OCI-M1 (cell line): ENCODE results near the gene HTR4.
A peak's percentile ranks its signal among the peaks of the same experiment; 100 is the strongest.

ENCODE experiments used
- DNase-seq: peaks from one replicate; lab custom pipeline; 2025; lab: John Stamatoyannopoulos, UW

HTR4 gene

GRCh38 chr5:148607406-148607805 is 46.9 kb downstream of the HTR4 start:
- DNase-seq: no peak

GRCh38 chr5:148606296-148606695 is 48.0 kb downstream of the HTR4 start:
- no peak for DNase-seq

GRCh38 chr5:148599187-148599586 is 55.1 kb downstream of the HTR4 start:
- DNase-seq: no peak

- DNase-seq: no peak
These were observed 58.6 kb downstream of the HTR4 start for GRCh38 chr5:148595697-148596096.

GRCh38 chr5:148586796-148587195 is 67.5 kb downstream of the HTR4 start:
- no peak for DNase-seq

GRCh38 chr5:148585988-148586387 is 68.3 kb downstream of the HTR4 start:
- no peak for DNase-seq

- DNase-seq: no peak
These were observed 70.2 kb downstream of the HTR4 start for GRCh38 chr5:148584103-148584502.

GRCh38 chr5:148583421-148583965 is 70.8 kb downstream of the HTR4 start:
- no peak for DNase-seq

GRCh38 chr5:148574167-148574566 is 80.2 kb downstream of the HTR4 start:
- DNase-seq: no peak

GRCh38 chr5:148573374-148573773 is 81.0 kb downstream of the HTR4 start:
- DNase-seq: no peak

GRCh38 chr5:148569948-148570347 is 84.4 kb downstream of the HTR4 start:
- DNase-seq: peak; percentile 4

GRCh38 chr5:148565148-148565547 is 89.2 kb downstream of the HTR4 start:
- no peak for DNase-seq

- DNase-seq: no peak
These were observed 91.3 kb downstream of the HTR4 start for GRCh38 chr5:148563021-148563420.

GRCh38 chr5:148561801-148562311 is 92.5 kb downstream of the HTR4 start:
- no peak for DNase-seq

- DNase-seq: no peak
These were observed 94.9 kb downstream of the HTR4 start for GRCh38 chr5:148559461-148559860.

- no peak for DNase-seq
These were observed 95.4 kb downstream of the HTR4 start for GRCh38 chr5:148558892-148559291.

- no peak for DNase-seq
These were observed 97.5 kb downstream of the HTR4 start for GRCh38 chr5:148556835-148557234.

GRCh38 chr5:148554621-148555020 is 99.7 kb downstream of the HTR4 start:
- no peak for DNase-seq

- DNase-seq: no peak
These were observed 110.6 kb downstream of the HTR4 start for GRCh38 chr5:148543727-148544126.

GRCh38 chr5:148542812-148543211 is 111.5 kb downstream of the HTR4 start:
- DNase-seq: no peak

- DNase-seq: no peak
These were observed 113.1 kb downstream of the HTR4 start for GRCh38 chr5:148541054-148541835.

- DNase-seq: no peak
These were observed 113.7 kb downstream of the HTR4 start for GRCh38 chr5:148540647-148541046.

GRCh38 chr5:148539851-148540250 is 114.5 kb downstream of the HTR4 start:
- no peak for DNase-seq

- no peak for DNase-seq
These were observed 119.1 kb downstream of the HTR4 start for GRCh38 chr5:148535190-148535589.
